Measurements from ENCODE around the gene MTMR2. TPM values are rescaled to one million over a fixed set of nuclear protein-coding genes. Genes with fewer than 3 reads are reported as not detected.
A peak's percentile ranks its signal among the peaks of the same experiment; 100 is the strongest.

The MTMR2 gene
- total and polyA plus RNA-seq, 2 of the 13 experiments (the other 11 are each of a cell fraction or from before 2014, with no cell fraction given), result 12.7 to 22.3 TPM

- TF ChIP-seq PTBP1 (IDR thresholded peaks at IDR 0.05; ENCODE audit: low read depth, low read length, poor library complexity, severe bottlenecking) (no peak), RXRA (CRISPR knock-in tag; IDR thresholded peaks at IDR 0.05) (peak; percentile 70), ZNF143 (CRISPR knock-in tag; IDR thresholded peaks at IDR 0.05) (no peak; the same call in 1 of the 2 replicates), ZNF451 (CRISPR knock-in tag; IDR thresholded peaks at IDR 0.05) (peak; percentile 74), ZNF678 (CRISPR knock-in tag; IDR thresholded peaks at IDR 0.05) (no peak), TBX2 (CRISPR knock-in tag; IDR thresholded peaks at IDR 0.05; ENCODE audit: borderline replicate concordance) (peak; percentile 64), REL (CRISPR knock-in tag; conservative IDR thresholded peaks at IDR 0.05) (peak; percentile 48; the same call in 1 of the 2 replicates), ZNF496 (CRISPR knock-in tag; IDR thresholded peaks at IDR 0.05; ENCODE audit: insufficient replicate concordance) (no peak), ZNF263 (CRISPR knock-in tag; IDR thresholded peaks at IDR 0.05) (no peak), ZNF616 (CRISPR knock-in tag; IDR thresholded peaks at IDR 0.05; ENCODE audit: low read depth) (peak; percentile 75; the same call in 1 of the 2 replicates), ZNF747 (CRISPR knock-in tag; IDR thresholded peaks at IDR 0.05; ENCODE audit: borderline replicate concordance) (no peak; the same call in 1 of the 2 replicates), ZNF841 (CRISPR knock-in tag; IDR thresholded peaks at IDR 0.05; ENCODE audit: borderline replicate concordance) (no peak), ZKSCAN1 (IDR thresholded peaks at IDR 0.05; ENCODE audit: low read length) (no peak), KDM5A (IDR thresholded peaks at IDR 0.05; ENCODE audit: borderline replicate concordance, low read length) (peak; percentile 31; the same call in 1 of the 2 replicates), ZNF292 (CRISPR knock-in tag; IDR thresholded peaks at IDR 0.05; ENCODE audit: borderline replicate concordance, low read depth) (no peak), E2F2 (CRISPR knock-in tag; IDR thresholded peaks at IDR 0.05; ENCODE audit: borderline replicate concordance) (peak; percentile 76; the same call in 1 of the 2 replicates), PHF8 (CRISPR knock-in tag; IDR thresholded peaks at IDR 0.05) (peak; percentile 89)
- TF ChIP-seq, protein P1, sequence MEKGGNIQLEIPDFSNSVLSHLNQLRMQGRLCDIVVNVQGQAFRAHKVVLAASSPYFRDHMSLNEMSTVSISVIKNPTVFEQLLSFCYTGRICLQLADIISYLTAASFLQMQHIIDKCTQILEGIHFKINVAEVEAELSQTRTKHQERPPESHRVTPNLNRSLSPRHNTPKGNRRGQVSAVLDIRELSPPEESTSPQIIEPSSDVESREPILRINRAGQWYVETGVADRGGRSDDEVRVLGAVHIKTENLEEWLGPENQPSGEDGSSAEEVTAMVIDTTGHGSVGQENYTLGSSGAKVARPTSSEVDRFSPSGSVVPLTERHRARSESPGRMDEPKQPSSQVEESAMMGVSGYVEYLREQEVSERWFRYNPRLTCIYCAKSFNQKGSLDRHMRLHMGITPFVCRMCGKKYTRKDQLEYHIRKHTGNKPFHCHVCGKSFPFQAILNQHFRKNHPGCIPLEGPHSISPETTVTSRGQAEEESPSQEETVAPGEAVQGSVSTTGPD (CRISPR knock-in tag; IDR thresholded peaks at IDR 0.05), result no peak
- TF ChIP-seq, protein P2, sequence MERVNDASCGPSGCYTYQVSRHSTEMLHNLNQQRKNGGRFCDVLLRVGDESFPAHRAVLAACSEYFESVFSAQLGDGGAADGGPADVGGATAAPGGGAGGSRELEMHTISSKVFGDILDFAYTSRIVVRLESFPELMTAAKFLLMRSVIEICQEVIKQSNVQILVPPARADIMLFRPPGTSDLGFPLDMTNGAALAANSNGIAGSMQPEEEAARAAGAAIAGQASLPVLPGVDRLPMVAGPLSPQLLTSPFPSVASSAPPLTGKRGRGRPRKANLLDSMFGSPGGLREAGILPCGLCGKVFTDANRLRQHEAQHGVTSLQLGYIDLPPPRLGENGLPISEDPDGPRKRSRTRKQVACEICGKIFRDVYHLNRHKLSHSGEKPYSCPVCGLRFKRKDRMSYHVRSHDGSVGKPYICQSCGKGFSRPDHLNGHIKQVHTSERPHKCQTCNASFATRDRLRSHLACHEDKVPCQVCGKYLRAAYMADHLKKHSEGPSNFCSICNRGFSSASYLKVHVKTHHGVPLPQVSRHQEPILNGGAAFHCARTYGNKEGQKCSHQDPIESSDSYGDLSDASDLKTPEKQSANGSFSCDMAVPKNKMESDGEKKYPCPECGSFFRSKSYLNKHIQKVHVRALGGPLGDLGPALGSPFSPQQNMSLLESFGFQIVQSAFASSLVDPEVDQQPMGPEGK (CRISPR knock-in tag; IDR thresholded peaks at IDR 0.05), result peak; percentile 83
- TF ChIP-seq, protein P3, sequence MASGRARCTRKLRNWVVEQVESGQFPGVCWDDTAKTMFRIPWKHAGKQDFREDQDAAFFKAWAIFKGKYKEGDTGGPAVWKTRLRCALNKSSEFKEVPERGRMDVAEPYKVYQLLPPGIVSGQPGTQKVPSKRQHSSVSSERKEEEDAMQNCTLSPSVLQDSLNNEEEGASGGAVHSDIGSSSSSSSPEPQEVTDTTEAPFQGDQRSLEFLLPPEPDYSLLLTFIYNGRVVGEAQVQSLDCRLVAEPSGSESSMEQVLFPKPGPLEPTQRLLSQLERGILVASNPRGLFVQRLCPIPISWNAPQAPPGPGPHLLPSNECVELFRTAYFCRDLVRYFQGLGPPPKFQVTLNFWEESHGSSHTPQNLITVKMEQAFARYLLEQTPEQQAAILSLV (CRISPR knock-in tag; IDR thresholded peaks at IDR 0.05; ENCODE audit: borderline replicate concordance), result peak; percentile 77; the same call in 1 of the 2 replicates
- TF ChIP-seq, protein P4, sequence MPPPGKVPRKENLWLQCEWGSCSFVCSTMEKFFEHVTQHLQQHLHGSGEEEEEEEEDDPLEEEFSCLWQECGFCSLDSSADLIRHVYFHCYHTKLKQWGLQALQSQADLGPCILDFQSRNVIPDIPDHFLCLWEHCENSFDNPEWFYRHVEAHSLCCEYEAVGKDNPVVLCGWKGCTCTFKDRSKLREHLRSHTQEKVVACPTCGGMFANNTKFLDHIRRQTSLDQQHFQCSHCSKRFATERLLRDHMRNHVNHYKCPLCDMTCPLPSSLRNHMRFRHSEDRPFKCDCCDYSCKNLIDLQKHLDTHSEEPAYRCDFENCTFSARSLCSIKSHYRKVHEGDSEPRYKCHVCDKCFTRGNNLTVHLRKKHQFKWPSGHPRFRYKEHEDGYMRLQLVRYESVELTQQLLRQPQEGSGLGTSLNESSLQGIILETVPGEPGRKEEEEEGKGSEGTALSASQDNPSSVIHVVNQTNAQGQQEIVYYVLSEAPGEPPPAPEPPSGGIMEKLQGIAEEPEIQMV (CRISPR knock-in tag; IDR thresholded peaks at IDR 0.05; ENCODE audit: low read depth), result peak; percentile 86
Observed at GRCh38 chr11:95789506-95790122, 134.3 kb downstream of the MTMR2 start, which contains the start of gene FAM76B (continued).

Data from HepG2 (cell line).